ENCODE measurements around the gene COL11A2.
"Not testable (repeated sequence)": the region's sequence is repeated elsewhere in the genome, so short reads cannot be mapped to it uniquely, and the experiment has no call there.

Gene COL11A2

DNA sequence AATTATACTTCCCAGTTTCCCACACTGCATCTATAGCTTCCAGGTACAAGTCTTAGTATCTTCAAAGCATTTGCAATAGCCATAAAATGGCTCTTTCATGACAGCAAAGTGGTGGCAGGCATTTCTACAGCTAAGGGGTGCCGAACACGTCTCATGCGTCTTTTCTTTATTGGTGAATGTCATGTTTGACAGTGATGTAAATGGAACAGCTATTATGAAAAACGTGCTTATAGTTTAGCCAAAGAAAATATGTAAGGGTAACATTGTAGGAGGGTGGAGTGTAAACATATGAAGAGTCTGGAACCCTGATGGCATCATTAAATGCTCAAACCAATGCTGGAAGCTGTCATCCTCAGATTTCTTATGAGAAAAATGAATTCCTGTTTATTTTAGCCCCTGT, 37.9 kb downstream of the COL11A2 start:
- Histone ChIP-seq H3K4me1 (ENCODE audit: control insufficient read depth, low read depth, low read length) (no peaks in the 10 kb centered on the region), H3K27ac (ENCODE audit: low read length) (no peak overlapping the region), H3K9ac (ENCODE audit: low read length) (no peak overlapping the region), H3K9me3 (ENCODE audit: control insufficient read depth, low read depth, low read length) (no peaks in the 10 kb centered on the region), H3K36me3 (ENCODE audit: control insufficient read depth, low read depth, low read length) (no peaks in the 10 kb centered on the region), H3K4me3 (ENCODE audit: low read length) (no peak overlapping the region), H3K27me3 (ENCODE audit: control insufficient read depth, insufficient read depth, low read length) (no peaks in the 10 kb centered on the region)

DNA sequence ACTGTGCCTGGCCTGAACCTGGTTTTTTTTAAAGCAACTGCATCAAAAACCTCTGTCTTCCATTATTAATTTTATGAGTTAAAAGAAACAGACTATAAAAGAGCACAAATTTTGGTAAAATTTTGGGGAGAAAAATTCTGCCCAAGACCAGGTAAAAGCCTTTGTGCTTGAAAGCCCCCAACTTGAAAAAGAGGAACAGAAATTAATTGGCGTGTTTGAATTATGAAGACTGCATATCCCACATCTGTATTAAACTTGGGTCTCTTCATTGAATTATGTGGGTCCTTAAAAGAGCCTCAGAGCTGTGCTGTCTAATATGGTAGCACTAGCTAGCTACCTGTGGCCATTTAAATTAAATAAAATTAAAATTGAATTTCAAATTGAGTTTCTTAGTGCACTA, 41.2 kb downstream of the COL11A2 start:
- H3K27me3 ChIP-seq (ENCODE audit: control insufficient read depth, insufficient read depth, low read length), result no peaks in the 10 kb centered on the region
- no peaks in the 10 kb centered on the region for H3K36me3 ChIP-seq (ENCODE audit: control insufficient read depth, low read depth, low read length)
- no peak overlapping the region for H3K27ac ChIP-seq (ENCODE audit: low read length)
- no peak overlapping the region for H3K4me3 ChIP-seq (ENCODE audit: low read length)
- no peak overlapping the region for H3K9ac ChIP-seq (ENCODE audit: low read length)
- H3K9me3 ChIP-seq (ENCODE audit: control insufficient read depth, low read depth, low read length), result no peaks in the 10 kb centered on the region
- H3K4me1 ChIP-seq (ENCODE audit: control insufficient read depth, low read depth, low read length), result peaks cover 3% of the 10 kb centered on the region

DNA sequence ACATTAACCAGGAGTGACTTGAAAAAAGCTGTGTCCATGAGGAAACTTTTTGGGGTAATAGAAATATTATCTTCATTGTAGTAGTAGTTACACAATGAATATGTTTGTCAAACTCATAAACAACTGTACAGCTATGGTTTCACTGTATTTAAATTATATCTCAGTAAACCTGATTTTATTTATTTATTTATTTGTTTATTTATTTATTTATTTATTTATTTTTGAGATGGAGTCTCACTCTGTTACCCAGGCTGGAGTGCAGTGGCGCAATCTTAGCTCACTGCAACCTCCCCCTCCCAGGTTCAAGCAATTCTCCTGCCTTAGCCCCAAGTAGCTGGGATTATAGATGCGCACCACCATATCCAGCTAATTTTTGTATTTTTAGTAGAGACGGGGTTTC, 41.7 kb downstream of the COL11A2 start:
- H3K4me3 ChIP-seq (ENCODE audit: low read length); H3K9me3 ChIP-seq (ENCODE audit: control insufficient read depth, low read depth, low read length); H3K36me3 ChIP-seq (ENCODE audit: control insufficient read depth, low read depth, low read length); H3K27ac ChIP-seq (ENCODE audit: low read length); H3K9ac ChIP-seq (ENCODE audit: low read length); H3K4me1 ChIP-seq (ENCODE audit: control insufficient read depth, low read depth, low read length); H3K27me3 ChIP-seq (ENCODE audit: control insufficient read depth, insufficient read depth, low read length): not testable (repeated sequence)

DNA sequence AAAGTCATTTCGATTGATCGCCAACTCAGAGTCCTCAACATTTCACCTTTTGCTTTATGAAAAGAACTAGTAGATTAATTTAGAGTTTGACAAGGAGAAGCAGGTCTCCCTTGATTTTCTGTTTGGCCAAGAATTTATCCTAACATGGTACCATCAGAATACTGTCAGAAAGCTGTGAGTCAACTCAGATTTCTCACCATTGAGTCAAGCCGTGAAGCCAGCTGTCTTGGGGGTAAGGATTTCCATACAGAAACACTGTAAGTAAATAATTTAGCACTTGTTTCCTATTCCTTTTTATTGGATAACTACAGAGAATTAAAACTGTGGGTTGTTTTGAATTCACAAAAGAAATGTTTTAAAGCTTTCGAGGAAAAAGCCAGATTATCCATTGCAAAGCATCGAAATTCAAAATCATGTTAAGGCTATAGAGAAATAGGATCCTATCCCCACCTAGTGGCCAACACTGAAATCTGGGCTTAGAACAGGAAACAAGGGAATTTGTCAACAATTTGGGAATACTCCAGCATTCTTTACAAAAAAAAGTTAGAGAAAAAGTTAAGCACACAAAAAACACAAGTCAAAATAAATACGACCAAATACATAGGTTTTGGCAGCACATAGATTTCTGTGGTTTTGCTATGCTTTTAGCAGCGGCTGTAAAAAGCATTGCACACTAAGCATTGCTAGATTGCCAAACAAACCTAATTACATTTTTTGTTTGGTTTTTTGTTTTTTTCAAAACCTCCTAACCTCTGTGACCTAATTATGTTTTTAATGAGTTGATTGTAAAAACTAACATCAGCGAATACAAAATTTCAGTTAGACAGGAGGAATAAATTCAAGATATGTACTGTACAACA, 44.2 kb downstream of the COL11A2 start:
- no peak overlapping the region for H3K4me3 ChIP-seq (ENCODE audit: low read length)
- peaks cover 3% of the 10 kb centered on the region for H3K4me1 ChIP-seq (ENCODE audit: control insufficient read depth, low read depth, low read length)
- no peaks in the 10 kb centered on the region for H3K9me3 ChIP-seq (ENCODE audit: control insufficient read depth, low read depth, low read length)
- H3K27me3 ChIP-seq (ENCODE audit: control insufficient read depth, insufficient read depth, low read length), result no peaks in the 10 kb centered on the region
- H3K27ac ChIP-seq (ENCODE audit: low read length), result no peak overlapping the region
- no peak overlapping the region for H3K9ac ChIP-seq (ENCODE audit: low read length)
- H3K36me3 ChIP-seq (ENCODE audit: control insufficient read depth, low read depth, low read length), result no peaks in the 10 kb centered on the region

DNA sequence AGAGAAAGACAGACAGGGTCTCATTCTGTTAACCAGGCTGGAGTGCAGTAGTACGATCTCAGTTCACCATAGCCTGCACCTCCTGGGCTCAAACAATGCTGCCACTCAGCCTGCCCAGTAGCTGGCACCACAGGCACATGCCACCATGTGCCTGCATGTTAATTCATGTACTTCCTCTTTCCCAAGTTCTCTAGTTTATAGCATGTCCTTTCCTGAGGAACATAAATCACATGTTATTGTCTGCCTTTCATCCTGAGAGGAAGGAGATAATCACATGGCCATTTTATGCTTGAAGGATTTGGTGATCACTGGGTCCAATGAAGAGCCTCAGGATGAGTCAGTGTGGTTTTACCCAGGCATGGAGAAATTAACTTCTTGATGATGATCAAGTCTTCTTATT, 47.9 kb downstream of the COL11A2 start:
- no peak overlapping the region for H3K27ac ChIP-seq (ENCODE audit: low read length)
- no peak overlapping the region for H3K9ac ChIP-seq (ENCODE audit: low read length)
- H3K27me3 ChIP-seq (ENCODE audit: control insufficient read depth, insufficient read depth, low read length), result no peaks in the 10 kb centered on the region
- peaks cover 3% of the 10 kb centered on the region for H3K4me1 ChIP-seq (ENCODE audit: control insufficient read depth, low read depth, low read length)
- H3K4me3 ChIP-seq (ENCODE audit: low read length), result no peak overlapping the region
- no peaks in the 10 kb centered on the region for H3K9me3 ChIP-seq (ENCODE audit: control insufficient read depth, low read depth, low read length)
- H3K36me3 ChIP-seq (ENCODE audit: control insufficient read depth, low read depth, low read length), result no peaks in the 10 kb centered on the region

DNA sequence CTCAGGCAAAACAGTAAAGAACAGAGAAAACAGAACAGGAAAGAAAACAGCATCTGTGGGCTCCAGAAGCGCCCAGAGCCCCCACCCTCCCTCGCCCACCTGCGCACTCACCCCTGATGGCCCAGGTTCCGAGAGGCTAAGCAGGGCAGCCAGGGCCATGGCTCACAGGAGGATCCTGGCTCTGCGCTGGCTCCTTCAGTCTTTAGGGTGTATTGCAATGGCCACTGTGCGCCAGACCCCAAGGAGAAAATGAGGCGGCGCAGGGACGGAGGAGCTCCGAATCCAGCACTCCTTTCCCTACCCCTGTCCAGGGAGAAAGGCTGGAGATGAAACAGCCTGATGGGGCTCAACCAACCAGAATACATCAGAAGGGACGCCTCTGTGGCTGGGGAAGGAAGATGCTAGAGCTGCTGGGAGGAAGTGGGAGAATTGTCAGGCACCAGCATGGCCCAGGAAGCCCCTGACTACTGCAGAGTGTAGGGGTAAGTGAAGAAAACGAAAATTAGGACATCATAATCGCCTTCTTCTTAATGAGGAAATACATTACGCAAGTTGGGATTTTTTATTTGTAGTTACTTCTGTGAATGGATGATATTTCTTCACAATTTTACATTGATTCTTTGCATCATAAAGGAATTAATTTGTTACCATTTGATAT, 49.0 kb downstream of the COL11A2 start:
- H3K4me1 ChIP-seq (ENCODE audit: control insufficient read depth, low read depth, low read length), result no peaks in the 10 kb centered on the region
- no peaks in the 10 kb centered on the region for H3K36me3 ChIP-seq (ENCODE audit: control insufficient read depth, low read depth, low read length)
- H3K27ac ChIP-seq (ENCODE audit: low read length), result no peak overlapping the region
- no peaks in the 10 kb centered on the region for H3K9me3 ChIP-seq (ENCODE audit: control insufficient read depth, low read depth, low read length)
- H3K9ac ChIP-seq (ENCODE audit: low read length), result no peak overlapping the region
- no peaks in the 10 kb centered on the region for H3K27me3 ChIP-seq (ENCODE audit: control insufficient read depth, insufficient read depth, low read length)
- no peak overlapping the region for H3K4me3 ChIP-seq (ENCODE audit: low read length)

DNA sequence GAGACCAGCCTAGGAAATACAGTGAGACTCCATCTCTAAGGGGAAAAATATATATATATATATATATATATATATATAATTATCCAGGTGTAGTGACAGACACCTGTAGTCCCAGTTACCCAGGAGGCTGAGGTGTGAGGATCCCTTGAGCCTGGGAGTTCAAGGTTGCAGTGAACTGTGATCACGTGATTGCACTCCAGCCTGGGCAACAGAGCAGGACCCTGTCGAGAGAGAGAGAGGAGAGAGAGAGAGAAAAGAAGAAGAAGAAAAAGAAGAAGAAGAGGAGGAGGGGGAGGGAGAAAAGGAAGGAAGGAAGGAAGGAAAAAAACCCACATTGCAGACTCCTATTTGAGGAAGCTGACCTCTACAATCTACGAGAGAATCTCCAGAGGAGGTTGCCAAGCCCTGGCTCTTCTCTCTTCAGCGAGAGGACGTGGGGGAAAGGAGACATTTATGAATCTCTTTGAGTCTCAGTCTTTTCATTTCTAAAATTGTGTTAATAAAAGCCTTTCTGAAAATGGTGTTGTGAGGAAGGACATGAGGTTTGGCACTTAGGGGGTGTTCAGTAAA, 49.7 kb downstream of the COL11A2 start:
- no peaks in the 10 kb centered on the region for H3K4me1 ChIP-seq (ENCODE audit: control insufficient read depth, low read depth, low read length)

DNA sequence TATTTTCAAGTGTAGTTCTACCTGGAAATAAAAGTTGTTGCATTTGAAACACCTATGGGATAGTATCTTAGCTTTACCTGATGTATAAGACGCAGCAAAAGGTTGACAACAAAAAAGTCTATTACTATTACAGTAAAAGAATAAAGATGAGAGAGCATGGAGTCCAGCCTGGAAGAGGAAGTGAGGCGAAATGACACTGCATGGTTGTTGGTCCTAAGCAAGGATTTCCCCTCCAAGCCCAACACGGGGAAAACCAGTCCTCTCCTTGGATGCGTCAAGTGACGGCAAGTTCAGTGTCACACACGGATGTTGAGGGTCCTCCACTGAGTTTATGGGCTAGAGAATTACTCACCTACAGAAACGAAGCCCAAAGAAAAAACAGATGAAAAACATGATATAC, 51.7 kb downstream of the COL11A2 start:
- Histone ChIP-seq H3K27me3 (ENCODE audit: control insufficient read depth, insufficient read depth, low read length) (no peaks in the 10 kb centered on the region), H3K9ac (ENCODE audit: low read length) (no peak overlapping the region), H3K36me3 (ENCODE audit: control insufficient read depth, low read depth, low read length) (no peaks in the 10 kb centered on the region), H3K9me3 (ENCODE audit: control insufficient read depth, low read depth, low read length) (no peaks in the 10 kb centered on the region), H3K27ac (ENCODE audit: low read length) (no peak overlapping the region), H3K4me3 (ENCODE audit: low read length) (no peak overlapping the region), H3K4me1 (ENCODE audit: control insufficient read depth, low read depth, low read length) (no peaks in the 10 kb centered on the region)

More for the DNA sequence above, 49.7 kb downstream of the COL11A2 start:
- no peaks in the 10 kb centered on the region for H3K27me3 ChIP-seq (ENCODE audit: control insufficient read depth, insufficient read depth, low read length)
- no peaks in the 10 kb centered on the region for H3K9me3 ChIP-seq (ENCODE audit: control insufficient read depth, low read depth, low read length)
- H3K9ac ChIP-seq (ENCODE audit: low read length), result no peak overlapping the region
- H3K36me3 ChIP-seq (ENCODE audit: control insufficient read depth, low read depth, low read length), result no peaks in the 10 kb centered on the region
- H3K4me3 ChIP-seq (ENCODE audit: low read length), result no peak overlapping the region
- H3K27ac ChIP-seq (ENCODE audit: low read length), result no peak overlapping the region

DNA sequence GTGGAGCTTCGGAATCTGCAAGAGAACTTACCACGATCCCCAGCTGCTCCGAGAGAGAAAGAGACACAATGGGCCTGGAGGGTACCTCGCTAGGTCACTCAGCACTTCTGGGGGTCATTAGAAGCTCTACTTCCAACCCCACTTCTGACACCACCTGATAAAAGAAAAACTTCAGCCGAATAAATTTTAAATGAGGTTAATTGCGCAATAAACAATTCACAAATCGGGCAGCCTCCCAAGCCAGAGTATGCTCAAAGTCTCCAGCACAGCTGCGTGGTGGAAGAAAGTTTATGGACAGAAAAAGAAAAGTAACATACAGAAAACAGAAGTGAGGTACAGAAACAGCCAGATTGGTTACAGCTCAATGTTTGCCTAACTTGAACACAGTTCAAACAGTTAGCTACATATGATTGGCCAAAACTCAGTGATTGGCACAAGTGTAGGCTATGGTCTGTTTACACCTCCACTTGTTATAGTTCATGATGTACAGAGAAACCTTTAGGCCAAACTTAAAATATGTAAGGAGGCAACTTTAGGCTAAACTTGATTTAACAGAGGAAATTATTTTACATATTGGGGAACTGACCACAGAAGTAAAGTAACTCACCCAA, 52.6 kb downstream of the COL11A2 start:
- H3K27ac ChIP-seq (ENCODE audit: low read length), result no peak overlapping the region

DNA sequence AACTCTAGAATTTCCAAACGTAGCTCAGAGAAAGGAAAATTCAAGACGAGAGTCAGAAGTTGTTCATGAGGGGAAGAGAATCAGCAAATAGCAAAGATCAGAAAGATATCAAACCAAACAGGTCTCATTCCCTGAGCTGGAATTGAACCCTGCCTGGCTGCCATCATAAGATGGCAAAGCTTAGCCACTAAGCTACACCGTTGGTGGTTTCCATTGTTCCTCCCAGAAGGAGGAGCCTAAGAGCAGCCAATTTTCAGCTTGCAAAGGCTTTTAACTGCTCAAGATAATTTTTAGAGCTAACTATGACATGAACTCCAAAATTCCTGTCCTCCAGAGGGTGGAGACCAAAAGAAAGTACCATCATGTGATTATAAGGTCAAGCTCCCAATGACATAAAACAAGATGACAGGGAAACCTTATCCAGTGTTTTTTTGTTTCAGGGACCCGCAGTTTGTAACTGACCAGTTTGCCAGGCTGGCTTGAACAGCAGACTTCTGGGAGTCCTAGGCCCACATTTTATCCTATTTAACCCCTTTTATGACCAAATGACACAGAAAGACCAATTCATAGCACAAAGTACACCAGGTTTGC, 55.9 kb downstream of the COL11A2 start:
- no peak overlapping the region for H3K9ac ChIP-seq (ENCODE audit: low read length)
- H3K36me3 ChIP-seq (ENCODE audit: control insufficient read depth, low read depth, low read length), result peaks cover under 1% of the 10 kb centered on the region
- no peaks in the 10 kb centered on the region for H3K27me3 ChIP-seq (ENCODE audit: control insufficient read depth, insufficient read depth, low read length)
- H3K4me1 ChIP-seq (ENCODE audit: control insufficient read depth, low read depth, low read length), result no peaks in the 10 kb centered on the region
- H3K4me3 ChIP-seq (ENCODE audit: low read length), result no peak overlapping the region
- no peak overlapping the region for H3K27ac ChIP-seq (ENCODE audit: low read length)
- H3K9me3 ChIP-seq (ENCODE audit: control insufficient read depth, low read depth, low read length), result no peaks in the 10 kb centered on the region

More for the DNA sequence above, 52.6 kb downstream of the COL11A2 start:
- H3K36me3 ChIP-seq (ENCODE audit: control insufficient read depth, low read depth, low read length), result no peaks in the 10 kb centered on the region
- no peaks in the 10 kb centered on the region for H3K27me3 ChIP-seq (ENCODE audit: control insufficient read depth, insufficient read depth, low read length)
- no peaks in the 10 kb centered on the region for H3K4me1 ChIP-seq (ENCODE audit: control insufficient read depth, low read depth, low read length)
- H3K4me3 ChIP-seq (ENCODE audit: low read length), result no peak overlapping the region
- H3K9ac ChIP-seq (ENCODE audit: low read length), result no peak overlapping the region
- H3K9me3 ChIP-seq (ENCODE audit: control insufficient read depth, low read depth, low read length), result no peaks in the 10 kb centered on the region

DNA sequence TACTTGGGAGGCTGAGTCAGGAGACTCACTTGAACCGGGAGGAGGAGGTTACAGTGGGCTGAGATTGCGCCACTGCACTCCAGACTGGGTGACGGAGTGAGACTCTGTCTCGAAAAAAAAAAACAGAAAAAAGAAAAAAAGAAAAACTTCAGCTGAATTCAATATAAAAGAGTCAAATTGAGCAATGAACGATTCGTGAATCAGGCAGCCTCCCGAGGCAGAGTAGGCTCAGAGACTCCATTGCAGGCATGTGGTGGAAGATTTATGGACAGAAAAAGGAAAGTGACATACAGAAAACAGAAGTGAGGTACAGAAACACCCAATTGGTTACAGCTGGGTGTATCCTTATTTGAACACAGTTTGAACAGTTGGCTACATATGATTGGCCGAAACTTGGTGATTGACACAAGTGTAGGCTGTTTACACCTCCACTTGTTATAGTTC, 60.2 kb downstream of the COL11A2 start:
- H3K4me3 ChIP-seq (ENCODE audit: low read length), result no peak overlapping the region
- no peaks in the 10 kb centered on the region for H3K27me3 ChIP-seq (ENCODE audit: control insufficient read depth, insufficient read depth, low read length)
- peaks cover 22% of the 10 kb centered on the region for H3K36me3 ChIP-seq (ENCODE audit: control insufficient read depth, low read depth, low read length)
- no peaks in the 10 kb centered on the region for H3K9me3 ChIP-seq (ENCODE audit: control insufficient read depth, low read depth, low read length)
- H3K9ac ChIP-seq (ENCODE audit: low read length), result no peak overlapping the region
- no peaks in the 10 kb centered on the region for H3K4me1 ChIP-seq (ENCODE audit: control insufficient read depth, low read depth, low read length)
- H3K27ac ChIP-seq (ENCODE audit: low read length), result no peak overlapping the region
